MM.1S (cell line): ENCODE results near the gene CABS1.

Source experiments
- EZH2 ChIP-seq: fragments of 300-600 bp; sonication (generic); optimal IDR thresholded peaks from 2 replicates; pipeline ENCODE3; 2017; ENCODE audit warnings: low read depth, mild to moderate bottlenecking, antibody characterized with exemption, low read length, mixed read lengths
- EZH2phosphoT487 ChIP-seq: fragments of 300-600 bp; sonication (generic); IDR thresholded peaks from 2 replicates; pipeline ENCODE4 v1.6.1; 2018; ENCODE audit warnings: antibody characterized with exemption, low read length
- TF ChIP-seq, protein P1 (sequence below): fragments of 300-600 bp; sonication (generic); IDR thresholded peaks from 2 replicates; pipeline ENCODE4 v1.5.1; 2016; ENCODE audit warnings: antibody characterized with exemption, low read length, mixed read lengths

DNA sequence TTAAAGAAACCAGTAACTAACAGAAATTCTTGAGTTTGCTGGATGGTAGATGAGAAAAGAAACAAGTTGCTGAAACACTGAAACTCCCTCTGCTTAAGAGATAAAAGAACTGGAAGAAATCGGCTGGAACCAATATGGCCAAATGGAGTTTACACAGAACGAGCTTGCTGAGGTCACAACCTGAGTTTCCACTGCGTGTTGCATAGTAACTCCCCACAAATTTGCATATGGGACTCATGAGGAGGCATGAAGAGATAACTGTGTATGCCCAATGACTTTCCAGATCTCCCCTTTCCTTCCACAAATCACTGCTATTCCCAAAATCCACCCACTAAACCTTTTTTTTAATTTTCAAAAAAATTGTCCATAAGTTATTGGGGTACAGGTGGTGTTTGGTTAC lies 38.0 kb downstream of the CABS1 start:
- TF ChIP-seq, protein P1, sequence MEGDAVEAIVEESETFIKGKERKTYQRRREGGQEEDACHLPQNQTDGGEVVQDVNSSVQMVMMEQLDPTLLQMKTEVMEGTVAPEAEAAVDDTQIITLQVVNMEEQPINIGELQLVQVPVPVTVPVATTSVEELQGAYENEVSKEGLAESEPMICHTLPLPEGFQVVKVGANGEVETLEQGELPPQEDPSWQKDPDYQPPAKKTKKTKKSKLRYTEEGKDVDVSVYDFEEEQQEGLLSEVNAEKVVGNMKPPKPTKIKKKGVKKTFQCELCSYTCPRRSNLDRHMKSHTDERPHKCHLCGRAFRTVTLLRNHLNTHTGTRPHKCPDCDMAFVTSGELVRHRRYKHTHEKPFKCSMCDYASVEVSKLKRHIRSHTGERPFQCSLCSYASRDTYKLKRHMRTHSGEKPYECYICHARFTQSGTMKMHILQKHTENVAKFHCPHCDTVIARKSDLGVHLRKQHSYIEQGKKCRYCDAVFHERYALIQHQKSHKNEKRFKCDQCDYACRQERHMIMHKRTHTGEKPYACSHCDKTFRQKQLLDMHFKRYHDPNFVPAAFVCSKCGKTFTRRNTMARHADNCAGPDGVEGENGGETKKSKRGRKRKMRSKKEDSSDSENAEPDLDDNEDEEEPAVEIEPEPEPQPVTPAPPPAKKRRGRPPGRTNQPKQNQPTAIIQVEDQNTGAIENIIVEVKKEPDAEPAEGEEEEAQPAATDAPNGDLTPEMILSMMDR = no peak
- no peak for TF ChIP-seq EZH2phosphoT487
- no peak for TF ChIP-seq EZH2
